CD4-positive, alpha-beta T cell treated with Interferon alpha-2 for 1 hour (primary cell): ENCODE measurements around the gene CAMK2A.

Experiments used
- DNase-seq, 2 donors: peaks; one replicate each; pipeline ENCODE4 v3.0.0-alpha.2; 2020 to 2022

Gene CAMK2A

GRCh38 chr5:150208187-150209098 lies 81.1 kb downstream of the CAMK2A start:
- no peak for DNase-seq

- DNase-seq = no peak
Observed at GRCh38 chr5:150206779-150207115, 82.8 kb downstream of the CAMK2A start.

DNA sequence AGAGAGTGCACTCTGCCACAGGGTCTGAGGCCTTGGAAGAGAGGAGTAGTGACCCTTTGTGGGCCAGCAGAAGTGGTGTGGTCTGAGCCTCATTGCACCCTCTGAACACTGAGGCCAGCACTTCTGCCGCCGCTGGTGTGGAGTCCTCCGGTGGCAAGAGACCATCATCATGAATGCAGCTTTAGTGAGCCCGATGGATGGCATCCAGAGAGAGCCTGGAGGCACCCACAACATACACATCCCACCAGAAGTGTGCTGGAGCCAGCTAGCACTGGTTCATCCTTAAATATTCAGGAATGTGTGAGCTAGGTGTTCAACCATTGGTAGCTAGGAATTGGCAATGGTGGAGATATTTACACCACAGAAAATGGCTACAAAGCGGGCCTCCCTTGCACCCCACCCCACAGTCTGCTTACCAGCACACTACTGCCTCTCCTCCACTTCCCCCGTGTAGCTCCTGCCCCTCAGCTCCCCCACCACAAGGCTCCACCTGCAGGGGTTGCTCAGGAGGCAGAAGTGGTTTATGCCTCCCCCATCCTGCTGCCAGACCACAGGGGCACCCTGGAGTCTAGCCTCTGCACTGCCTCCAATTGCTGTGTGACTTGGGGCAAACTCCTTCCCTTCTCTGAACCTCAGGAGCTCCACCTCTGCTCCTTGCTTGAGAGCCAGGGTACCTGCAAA lies 83.3 kb downstream of the CAMK2A start:
- no peak for DNase-seq

GRCh38 chr5:150204590-150204960 lies 85.0 kb downstream of the CAMK2A start:
- DNase-seq = no peak

- no peak for DNase-seq
Observed at GRCh38 chr5:150203832-150204589, 85.6 kb downstream of the CAMK2A start.

DNA sequence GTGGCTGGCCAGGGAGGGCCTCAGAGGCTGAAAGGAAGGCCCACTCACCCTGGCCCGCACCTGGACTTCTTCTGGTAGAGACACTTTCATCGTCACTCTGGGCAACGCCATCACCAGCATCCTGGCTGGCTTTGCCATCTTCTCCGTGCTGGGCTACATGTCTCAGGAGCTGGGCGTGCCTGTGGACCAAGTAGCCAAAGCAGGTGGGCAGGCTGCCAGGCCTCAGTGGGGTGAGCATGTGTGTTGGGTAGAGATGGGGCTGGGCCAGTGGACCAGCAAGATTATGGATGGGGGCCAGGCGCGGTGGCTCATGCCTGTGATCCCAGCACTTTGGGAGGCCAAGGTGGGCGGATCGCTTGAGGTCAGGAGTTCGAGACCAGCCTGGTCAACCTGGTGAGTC lies 87.1 kb downstream of the CAMK2A start:
- no peak for DNase-seq

GRCh38 chr5:150197476-150197875 lies 92.1 kb downstream of the CAMK2A start:
- no peak for DNase-seq

- DNase-seq = no peak
Observed at GRCh38 chr5:150196986-150197385, 92.6 kb downstream of the CAMK2A start.

DNA sequence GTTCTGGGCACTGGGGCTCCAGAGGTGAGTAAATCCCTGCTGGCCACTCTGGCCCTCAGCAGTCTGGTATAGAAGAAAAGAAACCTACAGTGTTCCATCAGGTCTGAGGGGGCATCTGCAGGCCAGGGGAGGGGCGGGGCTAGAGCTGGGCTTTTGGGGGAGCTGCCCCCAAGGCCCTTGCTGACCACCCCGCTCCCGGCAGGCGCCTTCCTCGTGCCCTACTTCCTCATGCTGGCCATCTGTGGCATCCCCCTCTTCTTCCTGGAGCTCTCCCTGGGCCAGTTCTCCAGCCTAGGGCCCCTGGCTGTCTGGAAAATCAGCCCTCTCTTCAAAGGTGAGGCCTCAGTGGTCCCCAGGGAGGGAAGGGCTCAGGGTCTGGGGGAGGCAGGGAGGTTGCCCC lies 93.1 kb downstream of the CAMK2A start:
- DNase-seq = no peak

DNA sequence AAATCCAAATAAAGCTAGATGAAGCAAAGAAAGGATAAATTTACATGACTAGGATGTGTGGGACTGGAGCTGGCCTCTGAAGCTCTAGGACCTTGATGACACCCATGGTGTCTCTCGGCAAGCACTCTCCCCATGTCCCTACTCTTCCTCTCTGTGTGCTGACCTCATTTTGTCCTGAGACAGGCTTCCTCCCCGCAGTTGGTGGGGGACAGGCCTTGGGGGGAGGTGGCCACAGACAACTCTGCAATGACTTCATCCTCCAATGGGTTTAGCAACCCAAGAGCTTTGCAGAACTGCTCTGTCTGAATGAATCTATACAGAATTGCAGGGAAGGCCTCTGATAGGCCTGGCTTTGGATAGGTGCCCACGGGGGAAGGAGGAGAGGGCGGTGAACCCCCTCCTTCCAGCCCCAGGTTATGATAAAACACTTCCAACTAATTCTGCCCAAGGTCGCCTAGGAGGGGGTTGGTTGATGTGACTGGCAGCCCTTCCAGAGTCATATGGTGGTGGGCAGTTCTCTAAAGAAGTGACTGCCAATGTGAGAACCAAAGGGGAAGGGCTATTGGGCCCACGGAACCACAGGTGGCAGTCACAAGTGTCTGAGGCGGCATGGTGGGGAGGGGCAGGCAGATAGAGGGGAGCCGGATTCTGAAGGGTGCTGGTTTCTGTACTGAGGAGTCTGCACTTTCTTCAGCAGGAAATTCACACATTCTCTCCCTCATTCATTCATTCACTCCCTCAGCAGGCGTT lies 93.7 kb downstream of the CAMK2A start:
- DNase-seq = no peak

DNA sequence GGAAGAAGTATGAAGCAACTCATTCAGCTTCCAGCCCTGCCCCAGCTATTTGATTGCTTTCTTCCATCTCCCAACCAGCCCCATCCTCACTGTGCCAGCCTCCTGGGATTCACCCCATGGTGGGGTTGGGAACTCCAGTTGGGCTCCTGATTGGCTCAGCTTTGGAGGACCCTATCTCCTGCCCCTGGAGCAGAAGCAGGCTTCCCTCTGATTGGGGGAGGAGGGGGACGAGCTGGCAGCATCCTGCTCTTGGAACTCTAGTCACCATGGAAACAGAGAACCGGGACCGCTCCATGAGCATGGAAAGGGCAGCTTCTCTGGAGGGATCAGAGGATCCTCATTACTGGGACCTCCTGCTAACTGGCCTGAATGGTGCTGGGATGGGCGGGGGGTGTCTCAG lies 97.1 kb downstream of the CAMK2A start:
- DNase-seq = no peak

DNA sequence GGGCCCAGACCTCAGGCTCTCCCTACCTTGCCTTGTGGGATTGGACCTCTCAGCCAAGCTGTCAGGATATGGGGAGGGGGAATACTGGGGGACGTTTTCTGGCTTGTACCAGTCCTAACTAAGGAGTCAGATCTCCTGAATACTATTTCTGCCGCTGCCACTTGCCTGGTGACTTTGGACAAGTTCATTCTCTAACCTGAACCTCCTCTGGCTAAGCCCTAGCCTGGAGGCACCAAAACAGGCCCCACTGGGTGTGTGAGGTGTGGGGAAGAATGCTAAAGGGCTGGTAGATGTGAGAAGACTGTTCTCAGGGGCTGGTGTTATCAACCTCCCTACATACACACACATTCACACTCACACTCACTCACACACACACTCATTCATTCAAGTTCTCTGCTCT lies 98.6 kb downstream of the CAMK2A start:
- DNase-seq = no peak

GRCh38 chr5:150190503-150190979 lies 99.0 kb downstream of the CAMK2A start:
- DNase-seq = no peak

DNA sequence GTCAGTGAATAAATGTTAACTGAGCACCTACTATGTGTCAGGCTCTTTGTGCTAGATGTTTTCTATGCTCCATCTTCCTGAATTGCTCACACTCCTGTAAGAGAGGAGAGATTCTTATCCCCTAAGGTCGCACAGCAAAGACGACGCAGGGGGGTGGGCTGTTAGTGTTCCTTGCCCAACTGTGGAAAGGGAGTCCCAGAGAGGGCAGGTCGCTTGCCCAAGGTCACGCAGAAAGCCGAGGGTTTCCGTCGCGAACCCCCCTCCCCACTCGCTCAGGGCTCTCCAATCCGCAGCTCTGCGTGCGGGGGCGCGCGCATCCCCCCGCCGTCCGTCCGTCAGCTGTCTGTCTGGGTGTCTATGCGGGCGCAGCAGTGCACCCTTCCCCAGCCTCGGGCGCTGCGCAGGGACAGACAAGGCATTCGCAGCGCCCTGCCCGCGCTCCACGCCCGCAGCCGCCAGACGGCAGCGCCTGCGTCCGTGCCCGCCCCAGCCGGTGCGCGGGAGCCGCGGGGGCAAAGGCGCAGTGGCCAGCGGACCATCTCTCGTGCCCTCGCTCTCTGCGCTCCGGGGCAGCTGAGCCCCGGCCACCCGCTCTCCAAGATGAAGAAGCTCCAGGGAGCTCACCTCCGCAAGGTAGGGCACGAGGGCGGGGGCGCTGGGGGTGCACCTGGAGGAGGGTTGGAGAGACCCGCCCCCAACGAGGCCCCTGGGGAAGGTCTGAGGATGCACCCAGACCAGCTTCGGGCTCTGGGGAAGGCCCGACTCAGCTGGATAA lies 99.7 kb downstream of the CAMK2A start, which contains the start of gene SLC6A7:
Gene SLC6A7 (plus strand): TSS at position 335 of the 775 bp plus-strand sequence. CDS start 266 bp downstream, at position 601.
- no peak for DNase-seq

DNA sequence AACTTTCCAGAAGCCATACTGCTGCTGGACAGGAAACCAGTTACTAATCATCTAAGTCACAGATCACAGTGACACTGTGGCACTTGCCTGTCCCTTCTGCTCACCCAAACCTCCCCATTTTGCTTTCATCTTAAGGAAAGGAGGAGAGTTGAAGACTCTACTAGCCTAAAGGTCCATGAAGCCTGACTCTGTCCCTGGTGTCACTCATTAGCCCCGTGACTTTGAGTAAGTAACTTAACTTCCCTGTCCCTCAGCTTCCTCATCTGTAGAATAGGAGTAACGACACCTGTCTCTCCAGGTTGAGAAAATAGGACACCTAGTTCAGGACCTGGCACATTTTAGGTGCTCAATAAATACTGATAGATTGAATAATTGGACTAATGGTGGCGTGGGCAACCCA lies 100.2 kb downstream of the CAMK2A start:
- no peak for DNase-seq

DNA sequence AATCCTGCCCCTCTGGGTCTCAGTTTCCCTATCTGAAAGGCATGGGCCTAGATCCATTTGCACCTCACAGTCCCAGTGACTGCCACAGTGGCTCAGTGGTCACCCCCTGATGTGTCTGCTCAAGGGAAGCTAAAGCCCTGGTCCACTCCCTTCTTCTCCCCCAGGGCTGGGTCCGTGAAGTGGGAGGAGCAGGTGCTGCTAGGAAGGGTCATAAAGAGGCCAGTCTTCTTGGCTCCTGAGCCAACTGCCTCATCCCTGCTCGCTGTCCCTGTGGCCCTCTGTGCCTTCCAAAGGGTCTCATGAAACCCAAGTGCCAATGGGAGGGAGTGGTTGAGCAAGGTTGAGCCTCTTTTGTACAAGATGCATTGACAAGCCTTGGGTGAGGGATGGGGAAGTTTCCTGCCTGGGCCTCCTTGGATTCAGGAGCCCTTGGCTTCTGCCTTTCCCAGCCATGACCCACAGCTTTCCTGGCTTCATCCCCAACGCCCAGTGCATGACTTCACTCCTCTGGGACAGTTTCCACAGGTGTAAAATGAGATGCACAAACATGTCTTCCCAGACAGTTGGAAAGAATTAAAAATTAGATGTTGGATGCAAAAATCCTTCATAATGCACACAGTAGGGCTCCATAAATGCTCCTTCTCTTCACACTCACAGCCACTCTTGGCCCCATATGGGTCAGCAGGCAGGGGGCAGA lies 101.3 kb downstream of the CAMK2A start:
- DNase-seq = no peak

GRCh38 chr5:150186897-150187296 lies 102.7 kb downstream of the CAMK2A start:
- no peak for DNase-seq

DNA sequence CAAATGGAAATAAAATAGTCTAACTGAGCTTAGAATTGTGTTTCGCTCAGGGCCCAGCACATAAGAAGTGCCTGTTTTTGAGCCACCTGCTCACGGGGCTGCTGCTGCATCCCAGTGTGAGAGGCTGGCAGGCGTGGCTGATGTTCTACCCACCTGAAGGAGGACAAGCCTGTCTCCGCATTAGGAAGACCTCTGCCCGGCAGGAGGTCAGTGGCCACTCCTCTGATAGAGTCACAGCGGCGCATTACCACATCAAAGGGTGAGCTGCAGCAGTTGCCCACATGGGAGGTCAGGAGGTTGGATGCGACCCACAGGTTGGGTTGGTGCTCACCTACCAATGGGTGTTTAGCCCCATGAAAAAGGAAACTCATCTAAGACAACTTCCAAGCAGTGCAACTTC lies 103.4 kb downstream of the CAMK2A start:
- no peak for DNase-seq

- DNase-seq = no peak
Observed at GRCh38 chr5:150184990-150185912, 104.3 kb downstream of the CAMK2A start.

- no peak for DNase-seq
Observed at GRCh38 chr5:150184006-150184405, 105.6 kb downstream of the CAMK2A start.
